Pancreas (tissue), 10 donors: ENCODE results near the gene DDAH1. TPM values are rescaled to one million over a fixed set of nuclear protein-coding genes. Genes with fewer than 3 reads are reported as not detected.

Experiments
- ATAC-seq, 4 donors: fragments of 200-7000 bp; cut with Tn5 transposase; one replicate each; pipeline versions ENCODE4 v1.8.0 to v1.9.1; 2020; ENCODE audit warnings: mild to moderate bottlenecking in 4 of 4, moderate library complexity in 4 of 4
- DNase-seq, 6 donors: peaks; one replicate each; pipeline ENCODE4 v3.0.0-alpha.2; 2020
- FAIRE-seq: peaks from 2 replicates; lab custom pipeline; 2012; peaks lifted over from hg19 to GRCh38; lab: Jason Lieb, UNC
- H3K27ac ChIP-seq, 4 donors: fragments of 200-600 bp; sonication (generic); 1 replicate in 3 of 4; 2 replicates in 1 of 4; pipeline versions ENCODE4 v1.5.0 to v1.8.0; 2020
- H3K27me3 ChIP-seq, 4 donors: fragments of 200-600 bp; one replicate each; pipeline ENCODE4 v1.8.0; 2021
- H3K36me3 ChIP-seq, 3 donors: fragments of 200-600 bp; sonication (generic) in 1 of 3; one replicate each; pipeline versions ENCODE4 v1.5.0 to v1.8.0; 2020 to 2021
- H3K4me1 ChIP-seq, 3 donors: fragments of 200-600 bp; one replicate each; pipeline ENCODE4 v1.8.0; 2021
- H3K4me3 ChIP-seq, 4 donors: fragments of 200-600 bp; sonication (generic) in 2 of 4; one replicate each; pipeline versions ENCODE4 v1.5.0 to v1.8.0; 2020 to 2021
- H3K9me3 ChIP-seq, 4 donors: fragments of 200-600 bp; one replicate each; pipeline ENCODE4 v1.8.0; 2021
- WGBS, 2 donors: extraction: QIAGEN DNeasy Blood & Tissue Kit; methylation state at CpG; one replicate each; pipeline ENCODE4 v1.1.7; 2013; 5-methylcytosine and 5-hydroxymethylcytosine counted together
- intact Hi-C, 3 donors: fragments of 100-400 bp; cut with DNase I; formaldehyde crosslinking; loops; one replicate each; pipeline versions ENCODE4 v1.11.1 to v1.14.2; 2022
- polyA plus RNA-seq, 2 donors: library from polyadenylated mRNA; stranded (reverse); fragments of 200-250 nt; gene quantifications; one replicate each; pipeline ENCODE4 v1.2.3, GENCODE V29; 2013
- total RNA-seq, 6 donors: library from RNA; stranded (reverse); fragmentation: NEBNext Ultra II Directional in 4 of 6; extraction: Animal tissue kit (Norgen Biotek cat#: 25700) in 4 of 6; gene quantifications; one replicate each; pipeline versions ENCODE4 v1.2.1 to v1.2.4, GENCODE V29; 2021 to 2023
- TF ChIP-seq, protein P1 (sequence below), 4 donors: fragments of 200-600 bp; sonication (generic) in 3 of 4; IDR thresholded peaks; one replicate each; pipeline versions ENCODE4 v1.5.0 to v1.8.0; 2021; ENCODE audit warnings: antibody characterized with exemption in 4 of 4
- donor health status: healthy with polysubstance abuse.
- donor health status: DM: no; HTN: no; CAD: no; lungs with moderate emphysema.
- donor health status: DM: no; HTN: no; CAD: no.
- donor health status: control.
- donor health status: control.
- donor health status: Bipolar disorder and iron deficiency.
- donor health status: DM: yes; HTN: yes; CAD: no.
- donor health status: DM: no; HTN: no; CAD: no.
- donor health status: DM: no; HTN: no; CAD: no.
- donor health status: DM: yes; HTN: yes; CAD: no.

Gene DDAH1
- total and polyA plus RNA-seq, 8 donors = 8.1 to 34.2 (median 22.2) TPM

DNA sequence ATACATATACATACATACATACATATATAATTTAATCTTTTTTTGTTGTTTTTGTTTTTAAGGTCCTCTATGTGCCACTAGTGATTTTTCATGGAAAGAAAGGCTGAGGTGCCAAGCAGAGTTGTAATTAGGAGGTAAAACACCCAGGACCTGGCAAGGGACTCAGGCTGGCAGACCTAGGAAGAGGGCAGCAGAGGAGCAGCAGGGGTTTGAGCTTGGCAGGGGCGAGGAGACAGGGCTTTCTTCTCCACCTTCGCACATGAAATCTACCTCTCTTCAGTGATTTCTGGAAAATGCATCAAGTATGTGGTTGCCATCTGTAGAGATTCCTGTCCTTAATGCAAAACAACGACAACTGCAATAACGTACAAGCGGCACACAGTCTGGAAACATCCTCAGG is 31.9 kb downstream of the DDAH1 start:
- Histone ChIP-seq H3K27ac (no peak overlapping the region), H3K9me3 (no peaks in the 10 kb centered on the region), H3K36me3 (no peaks in the 10 kb centered on the region), H3K4me1 (peaks cover 0 to 3% (median 0%) of the 10 kb centered on the region in 3 donors), H3K4me3 (no peak overlapping the region), H3K27me3 (no peaks in the 10 kb centered on the region)
- TF ChIP-seq, protein P1, sequence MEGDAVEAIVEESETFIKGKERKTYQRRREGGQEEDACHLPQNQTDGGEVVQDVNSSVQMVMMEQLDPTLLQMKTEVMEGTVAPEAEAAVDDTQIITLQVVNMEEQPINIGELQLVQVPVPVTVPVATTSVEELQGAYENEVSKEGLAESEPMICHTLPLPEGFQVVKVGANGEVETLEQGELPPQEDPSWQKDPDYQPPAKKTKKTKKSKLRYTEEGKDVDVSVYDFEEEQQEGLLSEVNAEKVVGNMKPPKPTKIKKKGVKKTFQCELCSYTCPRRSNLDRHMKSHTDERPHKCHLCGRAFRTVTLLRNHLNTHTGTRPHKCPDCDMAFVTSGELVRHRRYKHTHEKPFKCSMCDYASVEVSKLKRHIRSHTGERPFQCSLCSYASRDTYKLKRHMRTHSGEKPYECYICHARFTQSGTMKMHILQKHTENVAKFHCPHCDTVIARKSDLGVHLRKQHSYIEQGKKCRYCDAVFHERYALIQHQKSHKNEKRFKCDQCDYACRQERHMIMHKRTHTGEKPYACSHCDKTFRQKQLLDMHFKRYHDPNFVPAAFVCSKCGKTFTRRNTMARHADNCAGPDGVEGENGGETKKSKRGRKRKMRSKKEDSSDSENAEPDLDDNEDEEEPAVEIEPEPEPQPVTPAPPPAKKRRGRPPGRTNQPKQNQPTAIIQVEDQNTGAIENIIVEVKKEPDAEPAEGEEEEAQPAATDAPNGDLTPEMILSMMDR (IDR thresholded peaks at IDR 0.05) = no peak
- FAIRE-seq = no peak
- no peak for ATAC-seq
- intact Hi-C loops = no loop called here
- no peak for DNase-seq
- WGBS, 2 donors = 98% methylated on average over 5 of the region's 5 CpGs

DNA sequence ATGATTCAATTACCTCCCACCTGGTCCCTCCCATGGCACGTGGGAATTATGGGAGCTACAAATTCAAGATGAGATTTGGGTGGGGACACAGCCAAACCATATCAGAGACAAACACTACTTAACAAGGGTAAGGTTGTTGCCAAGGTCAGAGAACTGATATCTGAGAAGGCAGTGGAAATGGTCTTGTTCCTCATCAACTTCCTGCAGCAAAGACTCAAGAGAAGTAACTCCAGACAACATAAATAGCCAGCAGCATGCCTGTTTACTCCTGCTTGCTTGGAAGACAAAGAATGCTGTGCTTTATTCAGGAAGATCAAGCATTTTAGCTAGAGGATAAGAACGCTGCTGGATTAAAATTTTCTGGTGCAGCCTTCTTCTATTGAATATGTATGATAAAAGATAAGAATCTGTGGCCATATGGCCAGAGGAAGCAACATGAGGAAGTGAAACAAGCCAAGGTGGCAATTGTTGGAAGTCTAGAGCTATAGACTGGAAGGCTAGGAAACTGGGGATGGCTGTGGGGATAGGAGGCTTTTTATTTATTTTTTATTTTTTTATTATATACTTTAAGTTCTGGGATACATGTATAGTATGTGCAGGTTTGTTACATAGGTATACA is 36.4 kb downstream of the DDAH1 start:
- H3K36me3 ChIP-seq = no peaks in the 10 kb centered on the region
- H3K4me1 ChIP-seq = peaks cover 9 to 18% (median 12%) of the 10 kb centered on the region in 3 donors
- intact Hi-C loops = no loop called here
- 69 to 76% methylated on average over 2 of the region's 2 CpGs for WGBS, 2 donors
- DNase-seq = no peak
- H3K27ac ChIP-seq = no peak overlapping the region
- no peak for FAIRE-seq
- peak in 1 of 4 donors; percentile 37 for ATAC-seq
- no peak overlapping the region for H3K4me3 ChIP-seq
- TF ChIP-seq, protein P1 (IDR thresholded peaks at IDR 0.05) = no peak
- H3K9me3 ChIP-seq = no peaks in the 10 kb centered on the region
- no peaks in the 10 kb centered on the region for H3K27me3 ChIP-seq

DNA sequence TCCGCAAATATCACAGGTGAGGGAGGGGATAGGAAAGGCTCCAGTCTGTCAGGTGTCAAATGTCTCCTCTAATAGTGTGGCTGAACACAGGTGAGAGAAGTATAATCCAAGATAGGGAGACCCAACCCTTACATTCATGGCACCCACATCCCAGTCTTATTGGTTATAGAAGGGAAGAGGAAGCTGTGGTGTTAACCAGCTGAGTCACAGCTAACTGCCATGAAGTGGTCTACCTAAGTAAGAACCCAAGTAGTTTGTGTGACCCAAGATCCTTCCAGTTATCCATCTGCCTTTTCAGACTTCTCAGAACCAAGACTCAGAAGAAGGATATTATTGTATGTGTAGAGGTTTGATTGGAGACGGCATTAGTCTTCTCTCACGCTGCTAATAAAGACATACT is 37.1 kb downstream of the DDAH1 start:
- ATAC-seq (peak in 1 of 4 donors; percentile 8), DNase-seq (no peak), FAIRE-seq (no peak)
- H3K4me3 ChIP-seq = no peak overlapping the region
- intact Hi-C loops = no loop called here
- peaks cover 9 to 18% (median 12%) of the 10 kb centered on the region in 3 donors for H3K4me1 ChIP-seq
- TF ChIP-seq, protein P1 (IDR thresholded peaks at IDR 0.05) = no peak
- 89 to 93% methylated on average over 3 of the region's 3 CpGs for WGBS, 2 donors
- no peak overlapping the region for H3K27ac ChIP-seq
- H3K9me3 ChIP-seq = no peaks in the 10 kb centered on the region
- H3K36me3 ChIP-seq = no peaks in the 10 kb centered on the region
- H3K27me3 ChIP-seq = no peaks in the 10 kb centered on the region

DNA sequence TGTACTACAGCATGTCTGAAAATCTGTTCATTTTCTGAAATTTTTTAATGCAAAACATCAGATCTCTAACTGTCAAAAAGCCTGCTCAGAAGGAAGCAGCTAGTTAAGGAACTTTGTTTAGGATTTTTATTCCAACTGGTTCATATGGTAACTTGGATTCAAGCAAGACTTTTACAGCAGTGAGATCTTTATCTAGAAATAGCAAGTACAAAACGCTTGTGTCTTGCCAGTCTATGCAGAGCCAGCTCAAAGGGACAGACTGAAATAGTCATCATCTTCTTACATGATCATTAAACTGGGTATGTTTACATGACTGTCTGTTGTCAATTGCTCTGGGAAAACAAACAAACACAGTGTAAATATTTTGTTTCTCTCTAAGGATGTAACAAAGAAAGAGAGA is 37.6 kb downstream of the DDAH1 start:
- H3K4me3 ChIP-seq = no peak overlapping the region
- no peaks in the 10 kb centered on the region for H3K36me3 ChIP-seq
- peaks cover 9 to 18% (median 12%) of the 10 kb centered on the region in 3 donors for H3K4me1 ChIP-seq
- H3K27me3 ChIP-seq = no peaks in the 10 kb centered on the region
- H3K9me3 ChIP-seq = no peaks in the 10 kb centered on the region
- intact Hi-C loops = no loop called here
- TF ChIP-seq, protein P1 (IDR thresholded peaks at IDR 0.05) = no peak
- no peak for FAIRE-seq
- peak in 3 of 4 donors; percentile 38 to 42 (median 39) for ATAC-seq
- DNase-seq = no peak
- WGBS, 2 donors = 8 to 9% methylated on average over 1 of the region's 1 CpG
- no peak overlapping the region for H3K27ac ChIP-seq

DNA sequence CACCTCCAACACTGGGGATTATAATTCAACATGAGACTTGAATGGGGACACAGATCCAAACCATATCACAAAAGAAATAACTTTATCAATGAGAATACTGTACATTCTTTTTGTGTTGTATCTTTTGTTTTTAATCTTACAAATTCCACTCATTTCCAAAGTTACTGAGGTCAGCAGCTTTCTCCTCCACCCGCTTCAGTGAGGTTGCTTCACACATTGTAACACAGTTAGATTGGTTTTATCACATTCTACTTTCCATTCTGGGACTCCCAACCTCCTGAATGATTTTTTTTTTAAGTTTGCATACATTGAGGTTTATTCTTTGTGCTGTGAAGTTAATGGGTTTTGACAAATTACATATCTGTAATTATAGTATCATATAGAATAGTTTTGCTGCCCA is 43.8 kb downstream of the DDAH1 start:
- whole genome bisulfite sequencing, 2 donors = 95 to 98% methylated on average over 1 of the region's 1 CpG
- ATAC-seq (no peak), DNase-seq (no peak), FAIRE-seq (no peak)
- no peaks in the 10 kb centered on the region for H3K36me3 ChIP-seq
- H3K27ac ChIP-seq = no peak overlapping the region
- peaks cover 0 to 10% (median 9%) of the 10 kb centered on the region in 3 donors for H3K4me1 ChIP-seq
- intact Hi-C loops = no loop called here
- no peaks in the 10 kb centered on the region for H3K27me3 ChIP-seq
- no peaks in the 10 kb centered on the region for H3K9me3 ChIP-seq
- TF ChIP-seq, protein P1 (IDR thresholded peaks at IDR 0.05) = no peak
- H3K4me3 ChIP-seq = no peak overlapping the region
